NCI-H146 treated with DMSO at 0.1 percent for 48 hours (cell line): Measurements from ENCODE around the gene CD99.
"Not testable (repeated sequence)": the region's sequence is repeated elsewhere in the genome, so short reads cannot be mapped to it uniquely, and the experiment has no call there.

ENCODE experiments used
- DNase-seq: peaks from one replicate; lab custom pipeline; 2025; ENCODE audit not compliant: unreplicated experiment; lab: John Stamatoyannopoulos, UW

Gene CD99

DNA sequence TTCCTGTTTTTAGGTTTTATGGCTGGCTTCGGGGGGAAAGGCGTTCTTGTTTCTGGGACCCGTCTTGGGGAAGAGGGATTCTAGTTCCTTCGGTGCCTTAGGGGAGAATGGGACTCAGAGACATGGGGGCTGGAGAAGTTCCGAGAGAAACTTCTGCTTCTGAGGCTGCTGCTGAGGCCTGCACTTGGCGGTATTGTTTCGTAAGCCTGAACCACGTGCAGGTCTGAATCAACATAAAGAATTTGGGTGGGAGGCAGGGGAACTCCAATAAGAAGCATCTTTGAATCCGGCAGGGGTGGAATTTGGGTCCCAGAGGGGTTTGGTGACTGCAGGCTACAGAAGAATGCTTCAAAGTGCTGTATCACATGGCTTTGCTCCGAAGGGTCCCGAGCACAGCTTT lies 75.8 kb downstream of the CD99 start:
- DNase-seq: no peak

DNA sequence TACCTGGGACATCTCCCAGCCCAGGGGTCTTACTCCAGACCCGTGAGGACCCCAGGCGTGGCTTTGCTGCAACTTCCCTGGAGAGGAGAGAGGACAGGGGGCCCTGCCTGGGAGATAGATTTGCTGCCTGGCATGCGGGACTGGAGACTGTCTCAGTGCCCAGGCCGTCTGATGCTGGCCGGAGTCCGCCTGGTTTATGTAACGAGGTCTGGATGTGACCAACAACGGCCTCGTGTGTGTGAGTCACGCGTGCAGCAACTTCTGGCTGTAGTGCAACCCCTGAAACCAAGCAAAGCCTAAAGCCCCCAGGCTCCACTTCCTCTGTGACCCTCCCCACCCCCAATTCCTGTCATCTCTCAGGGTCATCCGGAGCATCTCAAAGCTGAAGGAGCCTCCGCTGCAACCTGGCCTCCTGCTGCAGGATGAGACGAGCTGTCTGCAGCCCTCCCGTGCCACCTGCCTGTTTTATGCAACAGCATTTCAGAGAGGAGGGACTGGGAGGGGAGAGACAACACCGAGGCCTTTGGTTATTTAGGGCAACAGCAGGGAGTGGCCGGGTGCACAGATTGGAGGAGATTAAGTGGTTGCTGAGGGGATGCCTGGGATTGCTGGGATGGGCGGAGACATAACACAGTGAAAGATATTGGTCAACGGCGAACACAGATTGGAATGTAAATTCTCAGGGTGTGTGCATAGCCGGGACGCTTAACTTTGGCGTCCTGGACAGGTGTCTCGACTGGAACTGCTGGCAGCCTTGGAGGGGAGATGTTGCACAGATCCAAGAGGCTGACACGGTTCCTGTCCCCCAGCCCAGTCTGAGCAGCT lies 76.7 kb downstream of the CD99 start:
- no peak for DNase-seq

DNA sequence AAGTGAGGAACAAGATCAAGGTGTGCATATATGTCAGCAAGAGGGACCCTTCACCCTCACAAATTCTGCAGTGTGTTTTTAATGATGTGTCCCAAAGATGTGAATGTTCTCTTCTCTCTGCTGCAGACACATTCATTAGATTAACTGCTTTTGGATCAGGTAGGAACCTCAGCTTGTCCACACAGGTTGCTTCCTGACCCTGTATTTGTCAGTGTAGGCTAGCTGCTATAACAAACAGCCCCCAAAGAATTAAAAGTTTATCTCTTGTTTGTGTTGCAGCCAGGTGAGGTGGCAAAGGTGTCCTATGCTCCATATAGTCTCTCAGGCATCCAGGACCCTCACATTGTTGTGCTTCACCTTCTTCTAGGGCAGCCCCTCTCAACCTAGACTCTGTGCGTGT lies 78.5 kb downstream of the CD99 start:
- no peak for DNase-seq

DNA sequence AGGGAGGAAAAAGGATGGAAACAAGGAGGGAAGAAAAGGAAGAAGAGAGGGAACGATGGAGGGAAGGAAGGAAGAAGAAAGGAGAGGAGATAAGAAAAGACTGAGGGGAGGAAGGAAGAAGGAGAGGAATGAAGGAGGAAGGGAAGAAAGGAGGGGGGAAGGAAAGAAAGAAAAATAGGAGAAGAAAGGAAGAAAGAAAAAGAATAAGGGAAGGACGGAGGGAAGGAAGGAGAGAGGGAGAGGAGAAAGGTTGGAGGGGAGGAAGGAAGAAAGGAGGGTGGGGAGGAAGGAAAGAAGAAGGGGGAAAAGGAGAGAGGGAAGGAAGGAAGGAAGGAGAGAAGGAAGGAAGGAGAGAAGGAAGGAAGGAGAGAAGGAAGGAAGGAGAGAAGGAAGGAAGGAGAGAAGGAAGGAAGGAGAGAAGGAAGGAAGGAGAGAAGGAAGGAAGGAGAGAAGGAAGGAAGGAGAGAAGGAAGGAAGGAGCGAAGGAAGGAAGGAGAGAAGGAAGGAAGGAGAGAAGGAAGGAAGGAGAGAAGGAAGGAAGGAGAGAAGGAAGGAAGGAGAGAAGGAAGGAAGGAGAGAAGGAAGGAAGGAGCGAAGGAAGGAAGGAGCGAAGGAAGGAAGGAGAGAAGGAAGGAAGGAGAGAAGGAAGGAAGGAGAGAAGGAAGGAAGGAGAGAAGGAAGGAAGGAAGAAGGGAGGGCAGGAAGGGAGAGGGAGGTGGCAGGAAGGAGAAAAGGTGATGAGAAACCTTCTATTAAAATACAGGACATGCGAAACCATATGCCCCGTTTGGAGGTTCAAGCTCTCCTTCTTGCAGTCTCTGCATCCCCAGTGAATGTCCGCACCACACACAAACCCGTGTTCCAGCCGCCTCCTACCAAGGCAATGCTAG lies 82.3 kb downstream of the CD99 start:
- not testable (repeated sequence) for DNase-seq

DNA sequence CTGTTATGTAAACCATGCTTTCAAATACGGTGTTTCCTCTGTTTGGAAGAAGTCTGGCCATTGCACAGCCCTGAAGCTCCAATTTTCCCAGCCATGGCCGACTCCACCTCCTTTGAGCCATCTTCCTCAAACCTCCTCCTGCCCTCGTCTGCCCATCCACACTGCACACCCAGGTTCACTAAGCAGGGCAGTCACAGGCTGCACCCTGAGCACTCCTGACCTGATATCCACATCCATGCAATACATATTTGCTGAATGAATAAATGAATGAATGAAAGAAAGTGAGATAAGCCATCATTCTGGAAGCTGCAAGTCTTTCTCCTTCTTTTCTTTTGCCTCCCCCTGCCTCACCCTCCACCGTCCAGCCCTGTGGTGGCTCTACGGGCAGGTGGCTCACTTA lies 83.0 kb downstream of the CD99 start:
- DNase-seq: no peak

DNA sequence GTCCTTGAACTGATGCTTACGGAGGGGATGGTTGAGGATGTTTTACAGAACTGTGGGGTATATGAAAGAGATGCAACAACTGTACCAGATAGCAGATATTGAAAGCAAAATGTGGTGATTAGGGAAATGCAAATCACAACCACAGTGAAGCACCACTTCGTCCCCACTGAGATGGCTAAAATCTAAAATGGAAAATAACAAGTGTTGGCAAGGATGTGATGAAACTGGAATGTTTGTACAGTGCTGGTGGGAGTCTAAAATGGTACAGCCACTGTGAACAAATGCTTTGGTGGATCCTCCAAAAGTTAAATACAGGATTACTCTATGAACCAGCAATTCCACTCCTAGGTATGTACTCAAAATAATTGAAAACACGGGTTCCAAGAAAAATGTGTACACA lies 83.7 kb downstream of the CD99 start:
- DNase-seq: no peak

DNA sequence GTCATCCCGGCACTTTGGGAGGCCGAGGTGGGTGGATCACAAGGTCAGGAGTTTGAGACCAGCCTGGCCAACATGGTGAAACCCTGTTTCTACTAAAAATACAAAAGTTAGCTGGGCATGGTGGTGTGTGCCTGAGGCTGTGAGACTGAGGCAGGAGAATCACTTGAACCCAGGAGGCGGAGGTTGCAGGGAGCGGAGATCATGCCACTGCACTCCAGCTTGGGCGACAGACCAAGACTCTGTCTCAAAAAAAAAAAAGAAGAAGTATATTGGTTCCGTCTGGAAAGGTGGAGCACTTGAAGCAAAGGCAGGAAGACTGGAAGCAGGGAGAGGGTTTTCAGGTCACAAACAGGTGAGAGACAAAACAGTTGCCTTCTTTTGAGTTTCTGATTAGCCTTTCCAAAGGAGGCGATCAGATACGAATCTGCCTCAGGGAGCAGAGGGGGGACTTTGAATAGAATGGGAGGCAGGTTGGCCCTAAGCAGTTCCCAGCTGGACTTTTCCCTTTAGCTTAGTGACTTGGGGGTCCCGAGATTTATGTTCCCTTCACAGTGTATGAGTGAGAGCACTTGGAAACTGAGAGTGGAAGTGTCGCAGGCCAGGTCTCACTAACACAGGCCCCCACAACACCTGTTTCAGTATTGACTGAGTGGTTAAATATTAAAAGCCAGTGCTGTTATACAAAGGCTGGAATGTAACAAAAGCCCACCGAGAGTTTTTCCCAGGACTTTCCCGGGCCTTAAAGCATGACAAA lies 89.6 kb downstream of the CD99 start:
- DNase-seq: not testable (repeated sequence)

DNA sequence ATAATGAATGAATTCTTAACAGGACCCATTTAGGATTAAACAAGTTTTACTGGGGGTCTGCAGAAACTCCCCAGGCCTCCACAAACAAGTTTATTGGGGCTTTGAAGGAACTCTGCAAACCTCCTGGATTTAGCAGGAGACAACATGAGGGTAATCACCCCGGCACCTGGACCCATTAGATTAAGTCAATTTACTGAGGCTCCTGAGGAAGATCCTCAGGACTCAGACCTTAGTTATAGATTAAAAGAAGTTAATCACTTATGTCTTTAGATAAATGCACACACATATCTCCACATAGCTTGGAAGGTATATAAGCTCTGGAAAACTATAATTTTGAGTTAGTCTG lies 90.1 kb downstream of the CD99 start:
- no peak for DNase-seq

DNA sequence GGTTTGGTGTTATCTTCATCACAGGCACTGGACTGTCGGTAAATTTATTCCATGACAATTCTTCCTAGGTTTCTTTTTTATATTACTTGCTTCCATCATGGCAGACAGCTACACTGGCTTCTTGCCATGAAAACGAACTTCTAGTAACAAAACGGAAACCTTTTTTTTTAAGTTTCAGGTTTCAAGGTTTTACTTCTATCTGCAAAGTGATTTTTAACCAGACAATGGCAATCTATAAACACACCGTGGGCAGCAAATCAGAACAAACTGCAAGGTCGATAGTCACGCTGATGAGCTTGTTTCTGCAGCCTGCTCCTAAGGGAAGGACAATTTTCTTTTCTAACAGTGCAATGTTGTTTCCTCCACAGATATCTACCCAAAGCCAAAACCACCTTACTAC lies 90.6 kb downstream of the CD99 start:
- no peak for DNase-seq

DNA sequence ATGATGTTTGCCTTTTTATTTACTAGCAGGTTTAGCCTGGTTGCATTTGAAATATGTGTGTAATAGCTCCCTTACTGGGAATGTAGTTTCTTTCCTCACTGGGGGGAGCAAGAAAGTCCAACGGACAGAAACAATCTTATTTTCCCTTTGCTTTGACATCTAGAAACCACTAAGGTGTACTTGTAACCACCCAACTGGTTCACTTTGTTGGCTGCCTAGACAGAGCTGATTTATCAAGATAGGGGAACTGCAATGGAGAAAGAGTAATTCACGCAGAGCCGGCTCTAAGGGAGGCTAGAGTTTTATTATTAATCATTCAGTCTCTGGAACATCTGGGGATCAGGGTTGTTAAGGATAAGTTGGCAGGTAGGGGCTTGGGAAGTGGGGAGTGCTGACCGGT lies 91.1 kb downstream of the CD99 start:
- DNase-seq: no peak

DNA sequence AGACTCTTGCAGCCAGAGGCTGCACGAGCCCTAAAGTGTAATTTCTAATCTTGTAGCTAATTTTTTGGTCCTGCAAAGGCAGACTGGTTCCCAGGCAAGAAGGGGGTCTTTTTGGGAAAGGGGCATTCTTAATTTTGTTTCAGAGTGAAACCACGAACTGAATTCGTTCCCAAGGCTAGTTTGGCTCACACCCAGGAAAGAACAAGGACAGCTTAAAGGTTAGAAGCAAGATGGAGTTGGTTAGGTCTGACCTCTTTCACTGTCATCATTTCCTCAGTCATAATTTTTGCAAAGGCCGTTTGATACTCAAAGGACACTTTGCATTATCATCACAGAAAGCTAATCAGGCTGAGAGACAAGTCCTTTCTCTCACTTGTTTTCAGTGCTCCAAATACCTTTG lies 91.7 kb downstream of the CD99 start:
- DNase-seq: no peak

DNA sequence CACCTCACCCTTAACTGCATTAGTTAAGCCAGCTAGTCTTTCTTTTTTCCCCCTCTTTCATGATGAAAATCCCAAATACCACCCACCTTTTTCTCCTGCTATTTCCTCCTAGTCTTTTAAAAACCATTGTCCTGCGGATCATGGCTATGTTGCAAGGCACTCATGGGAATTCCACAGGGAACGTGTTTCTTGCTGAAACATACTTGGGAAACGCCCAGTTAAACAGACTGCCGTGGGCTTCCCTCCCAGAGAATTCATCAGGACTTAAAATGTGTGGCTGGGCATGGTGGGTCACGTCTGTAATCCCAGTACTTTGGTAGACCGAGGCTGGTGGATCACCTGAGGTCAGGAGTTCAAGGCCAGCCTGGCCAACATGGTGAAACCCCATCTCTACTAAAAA lies 92.9 kb downstream of the CD99 start:
- no peak for DNase-seq

DNA sequence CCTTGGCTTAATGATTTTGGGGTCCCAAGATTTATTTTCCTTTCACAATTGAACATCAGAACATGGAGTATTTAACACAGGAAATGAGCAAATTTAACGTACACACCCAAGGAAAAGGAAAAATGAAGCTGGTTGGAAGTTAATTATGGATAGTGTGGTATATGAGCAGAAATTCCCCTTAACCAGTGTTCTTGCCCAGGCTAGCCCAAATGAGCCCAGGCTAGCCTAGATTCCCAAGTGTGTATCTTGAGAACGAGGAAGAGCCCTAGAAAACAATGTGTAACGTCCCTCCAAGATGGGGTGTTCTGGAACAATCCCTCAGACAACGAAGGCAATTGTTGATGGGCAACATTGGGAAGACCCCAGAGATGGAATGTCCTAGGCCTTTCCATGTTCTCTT lies 94.4 kb downstream of the CD99 start:
- DNase-seq: no peak

DNA sequence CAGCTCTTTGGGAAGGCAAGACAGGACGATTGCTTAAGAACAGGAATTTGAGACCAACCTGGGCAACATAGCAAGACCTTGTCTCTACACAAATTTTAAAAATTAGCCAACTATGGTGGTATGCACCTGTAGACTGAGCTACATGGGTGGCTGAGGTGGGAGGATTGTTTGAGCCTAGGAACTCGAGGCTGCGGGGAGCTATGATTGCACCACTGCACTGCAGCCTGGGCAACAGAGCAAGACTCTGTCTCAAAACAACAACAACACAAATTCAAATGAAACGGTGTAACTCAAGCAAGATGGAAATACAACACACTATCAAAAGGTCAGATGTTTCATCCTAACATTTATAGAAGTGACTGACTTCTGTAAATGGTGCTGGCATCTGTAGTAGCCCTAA lies 97.9 kb downstream of the CD99 start:
- DNase-seq: no peak

DNA sequence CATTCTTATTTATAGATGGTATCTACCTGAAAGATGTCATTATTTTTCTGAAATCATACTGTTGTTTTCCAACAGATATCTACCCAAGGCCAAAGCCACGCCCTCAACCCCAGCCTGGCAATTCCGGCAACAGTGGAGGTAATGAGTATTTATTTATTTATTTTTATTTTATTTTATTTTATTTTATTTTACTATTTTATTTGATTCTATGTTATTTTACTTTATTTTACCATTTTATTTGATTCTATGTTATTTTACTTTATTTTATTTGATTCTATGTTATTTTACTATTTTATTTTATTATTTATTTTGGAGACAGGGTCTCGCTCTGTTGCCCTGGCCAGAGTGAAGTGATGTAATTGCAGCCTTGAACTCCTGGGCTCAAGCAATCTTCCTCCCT lies 98.5 kb downstream of the CD99 start:
- DNase-seq: no peak
